Sigmoid colon (tissue), 4 donors: ENCODE measurements around the gene PHB1.
"Not testable (repeated sequence)": the region's sequence is repeated elsewhere in the genome, so short reads cannot be mapped to it uniquely, and the experiment has no call there.

Experiments used
- CTCF ChIP-seq, 4 experiments: fragments of 450-650 bp in 3 of 4; fragments of 200-600 bp in 1 of 4; IDR thresholded peaks; one replicate each; pipeline ENCODE4 v1.5.1; 2016 to 2019; ENCODE audit warnings: antibody characterized with exemption in 4 of 4, mild to moderate bottlenecking in 3 of 4, moderate library complexity in 2 of 4
- EP300 ChIP-seq, 4 donors: sonication (generic); formaldehyde crosslinking; IDR thresholded peaks; one replicate each; pipeline ENCODE4 v1.6.1; 2017; ENCODE audit warnings: antibody characterized with exemption in 4 of 4

- not testable (repeated sequence) for TF ChIP-seq CTCF, EP300 (IDR thresholded peaks at IDR 0.05)
Observed at GRCh38 chr17:49419761-49420160, 5.1 kb upstream of the PHB1 start.
